Measurements from ENCODE around the gene CD300LD.
"Not testable (repeated sequence)": the region's sequence is repeated elsewhere in the genome, so short reads cannot be mapped to it uniquely, and the experiment has no call there.

CD300LD gene

GRCh38 chr17:74569020-74570003 lies 22.8 kb downstream of the CD300LD start:
- DNase-seq = peak; percentile 10

- no peak for DNase-seq
Observed at GRCh38 chr17:74568106-74568873, 23.8 kb downstream of the CD300LD start.

- no peak for DNase-seq
Observed at GRCh38 chr17:74567397-74567796, 24.7 kb downstream of the CD300LD start, which contains the start of gene CD300H. TSS of gene CD300H (minus strand) at chr17:74567509.

GRCh38 chr17:74566132-74566753 lies 25.8 kb downstream of the CD300LD start:
- DNase-seq = peak; percentile 11

- DNase-seq = no peak
Observed at GRCh38 chr17:74565126-74565525, 27.0 kb downstream of the CD300LD start.

GRCh38 chr17:74563358-74563757 lies 28.7 kb downstream of the CD300LD start:
- no peak for DNase-seq

- no peak for DNase-seq
Observed at GRCh38 chr17:74561586-74561985, 30.5 kb downstream of the CD300LD start.

- no peak for DNase-seq
Observed at GRCh38 chr17:74558882-74559519, 33.1 kb downstream of the CD300LD start.

GRCh38 chr17:74558402-74558801 lies 33.7 kb downstream of the CD300LD start:
- not testable (repeated sequence) for DNase-seq

- no peak for DNase-seq
Observed at GRCh38 chr17:74555427-74555940, 36.6 kb downstream of the CD300LD start.

GRCh38 chr17:74554909-74555308 lies 37.2 kb downstream of the CD300LD start:
- no peak for DNase-seq

- DNase-seq = no peak
Observed at GRCh38 chr17:74552037-74552436, 40.0 kb downstream of the CD300LD start.

GRCh38 chr17:74550602-74551001 lies 41.5 kb downstream of the CD300LD start:
- no peak for DNase-seq

- no peak for DNase-seq
Observed at GRCh38 chr17:74549343-74549742, 42.7 kb downstream of the CD300LD start.

- no peak for DNase-seq
Observed at GRCh38 chr17:74547736-74548135, 44.3 kb downstream of the CD300LD start.

GRCh38 chr17:74547264-74547663 lies 44.8 kb downstream of the CD300LD start:
- no peak for DNase-seq

GRCh38 chr17:74546586-74546985 lies 45.5 kb downstream of the CD300LD start:
- DNase-seq = no peak

GRCh38 chr17:74545843-74546230 lies 46.2 kb downstream of the CD300LD start, which contains the start of gene CD300C:
TSS of gene CD300C (minus strand) at chr17:74546115. CDS start at chr17:74545782, 333 bp downstream.
- no peak for DNase-seq

- no peak for DNase-seq
Observed at GRCh38 chr17:74544991-74545842, 46.9 kb downstream of the CD300LD start.

- no peak for DNase-seq
Observed at GRCh38 chr17:74543891-74544760, 48.0 kb downstream of the CD300LD start.

Data from stimulated activated CD4-positive, alpha-beta T cell treated with anti-CD3 and anti-CD28 coated beads, Interleukin-4, amount 100 ng/mL, for 24 hours (primary cell).